ENCODE measurements around the gene SCARB1. TPM values are rescaled to one million over a fixed set of nuclear protein-coding genes. Genes with fewer than 3 reads are reported as not detected.
A peak's percentile ranks its signal among the peaks of the same experiment; 100 is the strongest.

SCARB1 gene
- total and polyA plus RNA-seq, 2 of the 13 experiments (the other 11 are each of a cell fraction or from before 2014, with no cell fraction given), result 63.4 to 160 TPM

GRCh38 chr12:124863416-124864325 lies at the start of gene SCARB1 (continued):
- TF ChIP-seq TRAFD1 (CRISPR knock-in tag; IDR thresholded peaks at IDR 0.05; ENCODE audit: borderline replicate concordance), result no peak
- TF ChIP-seq ZNF556 (CRISPR knock-in tag; IDR thresholded peaks at IDR 0.05; ENCODE audit: borderline replicate concordance), result no peak
- TF ChIP-seq ISL2 (CRISPR knock-in tag; IDR thresholded peaks at IDR 0.05), result no peak
- TF ChIP-seq ZSCAN20 (CRISPR knock-in tag; IDR thresholded peaks at IDR 0.05; ENCODE audit: borderline replicate concordance), result 0 out of 2 replicates have a peak, but pooled peaks have one; percentile 57
- peak; percentile 92 for TF ChIP-seq ZNF687 (CRISPR knock-in tag; IDR thresholded peaks at IDR 0.05)
- no peak for TF ChIP-seq ATRX (CRISPR knock-in tag; IDR thresholded peaks at IDR 0.05; ENCODE audit: borderline replicate concordance)
- no peak for TF ChIP-seq ZFP41 (CRISPR knock-in tag; IDR thresholded peaks at IDR 0.05; ENCODE audit: borderline replicate concordance)
- TF ChIP-seq ZFX (CRISPR knock-in tag; IDR thresholded peaks at IDR 0.05; ENCODE audit: low read depth), result peak; percentile 89
- TF ChIP-seq ZBTB20 (CRISPR knock-in tag; IDR thresholded peaks at IDR 0.05; ENCODE audit: borderline replicate concordance, low read depth), result no peak
- no peak; the same call in 1 of the 2 replicates for TF ChIP-seq ZNF691 (CRISPR knock-in tag; IDR thresholded peaks at IDR 0.05; ENCODE audit: borderline replicate concordance, low read depth)
- TF ChIP-seq MAFF (IDR thresholded peaks at IDR 0.05; ENCODE audit: low read depth, low read length), result no peak
- TF ChIP-seq ZNF274 (CRISPR knock-in tag; IDR thresholded peaks at IDR 0.05), result no peak; the same call in 1 of the 2 replicates
- TF ChIP-seq ZNF615 (CRISPR knock-in tag; IDR thresholded peaks at IDR 0.05; ENCODE audit: borderline replicate concordance), result no peak
- TF ChIP-seq ZNF30 (CRISPR knock-in tag; IDR thresholded peaks at IDR 0.05), result no peak
- TF ChIP-seq ZBTB2 (CRISPR knock-in tag; IDR thresholded peaks at IDR 0.05; ENCODE audit: low read depth), result peak; percentile 56; the same call in 1 of the 2 replicates
- no peak; the same call in 1 of the 2 replicates for TF ChIP-seq ZNF546 (CRISPR knock-in tag; conservative IDR thresholded peaks at IDR 0.05)
